HFF-Myc (cell line): ENCODE data around the gene CBX1.

Experiments
- DNase-seq: peaks from one replicate; pipeline ENCODE4 v3.0.0-alpha.2; 2011; ENCODE audit warnings: low read depth; ENCODE audit errors: extremely low read depth
- H3K4me3 ChIP-seq: replicated peaks from 2 replicates; pipeline ENCODE4 v1.5.1; 2011; ENCODE audit warnings: low read depth, mild to moderate bottlenecking, control low read depth, low read length
- CTCF ChIP-seq: IDR thresholded peaks from 2 replicates; pipeline ENCODE4 v1.5.1; 2012; ENCODE audit warnings: mild to moderate bottlenecking, low read depth, low read length, control low read depth; ENCODE audit errors: missing control alignments

Gene CBX1

GRCh38 chr17:48058393-48059124, 42.7 kb downstream of the CBX1 start:
- H3K4me3 ChIP-seq, result no peak overlapping the region
- DNase-seq, result no peak
- TF ChIP-seq CTCF, result no peak

- no peak for TF ChIP-seq CTCF
- no peak overlapping the region for H3K4me3 ChIP-seq
- no peak for DNase-seq
Measured at GRCh38 chr17:48057626-48058025, 43.7 kb downstream of the CBX1 start.

- H3K4me3 ChIP-seq, result no peak overlapping the region
- TF ChIP-seq CTCF, result no peak
- DNase-seq, result no peak
Measured at GRCh38 chr17:48056879-48057278, 44.4 kb downstream of the CBX1 start.

- H3K4me3 ChIP-seq, result no peak overlapping the region
- TF ChIP-seq CTCF, result no peak
- DNase-seq, result no peak
Measured at GRCh38 chr17:48056246-48056745, 45.0 kb downstream of the CBX1 start.

GRCh38 chr17:48055531-48056245, 45.6 kb downstream of the CBX1 start:
- no peak for TF ChIP-seq CTCF
- no peak for DNase-seq
- H3K4me3 ChIP-seq, result no peak overlapping the region

- H3K4me3 ChIP-seq, result peak overlapping the region; percentile 9
- DNase-seq, result no peak
Measured at GRCh38 chr17:48054238-48055185, 46.8 kb downstream of the CBX1 start.

More at GRCh38 chr17:48054238-48055185, 46.8 kb downstream of the CBX1 start:
- TF ChIP-seq CTCF, result no peak
